ENCODE measurements around the gene BCL2L1.

The BCL2L1 gene

GRCh38 chr20:31731321-31731717 is 8.7 kb upstream of the BCL2L1 start:
- no peak for DNase-seq (ENCODE audit: low read depth, low spot score)

DNA sequence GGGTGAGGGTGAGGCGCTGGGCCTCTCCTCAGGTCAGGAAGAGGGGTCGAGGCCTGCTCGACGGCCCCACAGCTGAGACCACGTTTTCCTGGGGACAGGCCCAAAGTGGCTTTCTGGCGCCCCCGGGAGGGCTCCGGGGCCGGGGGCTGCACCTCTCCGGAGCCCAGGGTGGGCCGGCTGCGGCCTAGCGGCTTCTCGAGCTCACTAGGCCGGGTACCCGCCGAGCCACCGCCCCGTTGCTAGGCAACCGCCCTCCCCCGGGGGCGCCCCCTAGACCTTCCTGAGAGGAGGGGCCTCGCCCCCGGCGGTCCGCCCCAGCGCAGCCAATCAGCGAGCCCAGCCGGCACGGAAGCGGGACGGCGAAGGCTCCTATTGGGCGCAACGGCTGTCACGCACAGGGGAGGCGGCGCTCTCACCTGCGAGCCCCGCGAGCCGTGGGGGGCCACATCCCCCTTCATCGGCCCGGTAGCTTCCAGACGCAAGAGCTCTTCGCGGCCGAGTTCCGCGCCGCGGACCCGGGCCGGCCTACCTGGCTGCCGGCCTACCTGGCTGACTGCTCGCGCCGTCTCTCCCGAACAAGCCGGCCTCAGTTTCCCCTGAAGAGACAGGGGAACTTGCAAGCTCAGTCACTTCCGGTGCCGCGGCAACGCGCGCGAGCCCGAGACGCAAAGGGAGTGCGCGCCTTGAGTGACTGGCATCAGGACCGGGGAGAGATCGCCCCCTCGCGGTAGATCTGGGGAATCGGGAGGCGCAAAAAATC is 831 bp upstream of the BCL2L1 start:
- DNase-seq (ENCODE audit: low read depth, low spot score), result peak; percentile 99

- DNase-seq (ENCODE audit: low read depth, low spot score), result no peak
Measured at GRCh38 chr20:31723069-31723318, 326 bp upstream of the BCL2L1 start.

DNA sequence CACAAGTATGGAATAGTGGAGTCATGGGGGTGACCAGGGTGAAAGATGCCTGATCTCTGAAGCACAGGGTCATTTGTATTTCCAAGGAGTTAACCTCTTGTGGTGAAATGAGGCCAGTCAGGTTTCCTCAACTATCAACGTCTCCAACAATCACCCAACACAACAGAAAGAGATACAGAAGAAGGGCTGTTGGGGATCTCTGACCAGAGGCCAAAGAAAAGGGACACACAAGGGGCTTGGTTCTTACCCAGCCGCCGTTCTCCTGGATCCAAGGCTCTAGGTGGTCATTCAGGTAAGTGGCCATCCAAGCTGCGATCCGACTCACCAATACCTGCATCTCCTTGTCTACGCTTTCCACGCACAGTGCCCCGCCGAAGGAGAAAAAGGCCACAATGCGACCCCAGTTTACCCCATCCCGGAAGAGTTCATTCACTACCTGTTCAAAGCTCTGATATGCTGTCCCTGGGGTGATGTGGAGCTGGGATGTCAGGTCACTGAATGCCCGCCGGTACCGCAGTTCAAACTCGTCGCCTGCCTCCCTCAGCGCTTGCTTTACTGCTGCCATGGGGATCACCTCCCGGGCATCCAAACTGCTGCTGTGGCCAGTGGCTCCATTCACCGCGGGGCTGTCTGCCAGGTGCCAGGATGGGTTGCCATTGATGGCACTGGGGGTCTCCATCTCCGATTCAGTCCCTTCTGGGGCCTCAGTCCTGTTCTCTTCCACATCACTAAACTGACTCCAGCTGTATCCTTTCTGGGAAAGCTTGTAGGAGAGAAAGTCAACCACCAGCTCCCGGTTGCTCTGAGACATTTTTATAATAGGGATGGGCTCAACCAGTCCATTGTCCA is 1.0 kb downstream of the BCL2L1 start:
- DNase-seq (ENCODE audit: low read depth, low spot score), result peak; percentile 33

GRCh38 chr20:31720486-31721407 is 1.9 kb downstream of the BCL2L1 start:
- DNase-seq (ENCODE audit: low read depth, low spot score), result no peak

DNA sequence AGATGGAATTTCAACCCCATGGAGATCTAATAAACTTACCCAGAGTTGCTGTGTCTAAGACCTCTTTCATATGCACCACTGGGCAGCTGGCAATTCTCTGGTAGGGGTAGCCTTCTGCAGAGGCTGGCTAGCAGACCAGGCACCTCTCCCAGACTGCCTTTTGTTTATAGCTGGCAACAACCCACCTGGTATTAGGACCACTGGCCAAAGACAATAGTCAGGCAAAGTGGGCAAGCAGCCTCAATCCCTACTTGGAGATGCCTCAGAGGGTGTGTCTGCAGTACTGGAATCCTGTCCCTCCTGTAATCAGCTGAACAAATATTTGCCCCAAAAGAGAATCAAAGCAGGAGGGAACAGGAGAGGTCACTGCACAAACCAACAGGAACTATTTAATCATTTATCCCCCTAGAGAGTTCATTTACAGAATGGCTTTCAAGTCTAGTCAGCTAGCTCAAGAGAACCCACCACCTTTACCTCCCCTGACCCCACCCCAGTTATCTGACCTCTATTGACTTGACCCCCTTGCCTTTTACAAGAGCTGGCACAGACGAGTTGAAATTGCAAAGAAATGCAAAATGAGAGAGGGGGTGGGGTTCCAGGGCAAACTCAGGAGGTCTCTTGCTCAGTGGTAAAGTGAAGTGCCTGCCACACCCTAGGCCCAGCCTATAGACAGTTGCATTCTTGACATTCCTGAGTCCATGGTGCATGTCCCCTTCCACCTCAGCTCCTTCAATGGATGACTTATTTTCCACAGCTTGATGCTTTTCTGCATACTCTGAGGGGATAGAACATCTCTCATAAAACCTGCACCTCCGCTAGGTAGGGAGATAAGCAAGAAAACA is 2.8 kb downstream of the BCL2L1 start:
- peak; percentile 81 for DNase-seq (ENCODE audit: low read depth, low spot score)

- no peak for DNase-seq (ENCODE audit: low read depth, low spot score)
Measured at GRCh38 chr20:31718952-31719643, 3.6 kb downstream of the BCL2L1 start.

GRCh38 chr20:31717478-31718201 is 5.0 kb downstream of the BCL2L1 start:
- no peak for DNase-seq (ENCODE audit: low read depth, low spot score)

- no peak for DNase-seq (ENCODE audit: low read depth, low spot score)
Measured at GRCh38 chr20:31716818-31717477, 5.7 kb downstream of the BCL2L1 start.

DNA sequence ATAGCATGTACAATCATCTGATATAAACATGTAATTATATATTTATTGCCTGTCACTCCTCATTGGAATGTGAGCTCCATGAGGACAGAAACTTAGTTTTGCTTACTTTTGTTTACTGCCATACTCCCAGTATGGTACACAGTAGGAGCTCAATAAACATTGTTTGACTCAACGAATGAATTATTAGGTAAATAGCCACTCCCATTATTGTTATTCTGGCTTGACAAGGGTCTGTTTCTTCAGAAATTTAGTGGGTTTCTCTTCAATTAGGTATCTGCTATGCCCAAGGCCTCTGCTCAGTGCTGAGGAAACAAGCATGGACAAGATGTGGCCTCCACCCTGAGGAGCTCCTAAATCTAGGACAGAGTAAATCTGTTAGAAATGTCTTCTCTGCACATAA is 6.3 kb downstream of the BCL2L1 start:
- no peak for DNase-seq (ENCODE audit: low read depth, low spot score)

GRCh38 chr20:31715766-31716165 is 6.9 kb downstream of the BCL2L1 start:
- no peak for DNase-seq (ENCODE audit: low read depth, low spot score)

GRCh38 chr20:31713312-31714273 is 9.1 kb downstream of the BCL2L1 start:
- DNase-seq (ENCODE audit: low read depth, low spot score), result peak; percentile 87

DNA sequence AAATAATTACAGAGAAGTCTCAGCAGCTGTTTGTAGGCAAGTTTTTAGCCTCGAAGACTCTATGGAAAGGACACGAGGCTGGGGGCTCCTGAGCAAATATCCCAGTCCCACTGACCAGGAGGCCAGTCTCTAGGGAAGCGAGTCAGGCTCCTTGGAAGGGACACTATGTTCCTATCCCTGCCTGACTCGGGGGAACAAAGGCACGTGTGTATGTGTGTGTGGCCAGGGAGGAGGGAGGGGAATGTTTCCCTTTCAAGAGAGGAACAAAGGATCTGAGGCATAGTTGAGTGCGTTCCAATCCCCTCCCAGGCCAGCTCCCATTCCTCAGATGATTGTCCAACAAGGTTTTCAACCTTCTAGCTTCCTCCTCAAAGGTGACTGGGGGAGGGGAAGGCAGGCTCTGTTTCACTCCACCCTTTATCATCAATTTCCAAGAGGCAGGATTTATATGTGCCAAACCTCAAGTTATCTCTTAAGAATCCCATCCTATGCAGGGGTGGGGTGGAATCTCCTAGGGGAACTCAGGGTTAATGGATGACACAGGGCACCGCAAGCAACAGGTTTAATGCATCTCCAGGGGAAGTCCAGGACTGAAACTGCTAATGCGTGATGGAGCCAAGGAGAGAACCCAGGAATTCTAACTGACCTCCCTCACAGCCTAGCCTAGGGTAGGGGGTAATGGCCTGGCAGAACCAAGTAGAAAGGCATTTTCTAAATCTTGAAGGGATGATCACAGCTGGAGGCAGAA is 9.9 kb downstream of the BCL2L1 start:
- peak; percentile 96 for DNase-seq (ENCODE audit: low read depth, low spot score)

GRCh38 chr20:31712112-31712553 is 10.5 kb downstream of the BCL2L1 start:
- peak; percentile 56 for DNase-seq (ENCODE audit: low read depth, low spot score)

DNA sequence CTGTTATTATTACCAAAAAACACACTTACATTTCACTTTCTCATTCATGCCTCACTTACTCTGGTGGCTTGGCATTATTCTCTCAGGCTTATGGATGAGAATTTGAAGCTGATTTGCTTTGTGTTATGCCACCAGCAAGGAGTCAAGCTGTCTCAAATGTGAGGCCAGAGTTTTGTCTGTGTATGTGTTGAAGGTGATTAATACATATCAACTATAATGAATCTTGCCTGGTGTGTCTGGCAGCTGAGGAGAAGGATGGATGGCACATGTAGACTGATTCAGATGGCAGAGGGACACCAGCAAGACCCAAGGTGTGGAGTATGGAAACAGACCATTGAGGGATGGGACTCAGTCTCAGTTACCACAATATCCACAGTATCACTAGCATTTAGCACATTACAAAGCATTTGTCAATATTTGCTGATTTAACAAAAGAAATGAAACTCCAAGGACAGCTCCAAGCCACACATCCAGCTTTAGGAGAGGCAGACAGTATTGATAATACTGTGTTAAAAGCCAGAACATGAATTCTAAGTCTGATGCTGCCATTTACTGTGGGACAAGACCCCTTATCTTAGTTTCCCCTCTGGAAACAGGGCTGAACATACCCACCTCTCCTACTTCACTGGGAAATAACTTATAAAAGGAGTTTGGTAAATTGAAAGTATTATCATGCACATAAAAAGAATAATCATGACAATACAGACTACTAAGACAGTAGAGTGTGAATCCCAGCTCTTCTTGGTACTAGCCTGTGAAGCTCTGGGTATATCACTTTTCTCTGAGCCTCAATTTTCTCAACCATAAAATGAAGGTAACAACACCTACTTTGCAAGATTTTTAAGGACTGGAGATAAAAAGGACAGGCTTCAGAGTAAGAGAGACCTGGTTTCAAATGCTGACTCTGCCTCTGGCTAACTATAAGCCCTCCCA is 11.2 kb downstream of the BCL2L1 start:
- DNase-seq (ENCODE audit: low read depth, low spot score), result no peak

DNA sequence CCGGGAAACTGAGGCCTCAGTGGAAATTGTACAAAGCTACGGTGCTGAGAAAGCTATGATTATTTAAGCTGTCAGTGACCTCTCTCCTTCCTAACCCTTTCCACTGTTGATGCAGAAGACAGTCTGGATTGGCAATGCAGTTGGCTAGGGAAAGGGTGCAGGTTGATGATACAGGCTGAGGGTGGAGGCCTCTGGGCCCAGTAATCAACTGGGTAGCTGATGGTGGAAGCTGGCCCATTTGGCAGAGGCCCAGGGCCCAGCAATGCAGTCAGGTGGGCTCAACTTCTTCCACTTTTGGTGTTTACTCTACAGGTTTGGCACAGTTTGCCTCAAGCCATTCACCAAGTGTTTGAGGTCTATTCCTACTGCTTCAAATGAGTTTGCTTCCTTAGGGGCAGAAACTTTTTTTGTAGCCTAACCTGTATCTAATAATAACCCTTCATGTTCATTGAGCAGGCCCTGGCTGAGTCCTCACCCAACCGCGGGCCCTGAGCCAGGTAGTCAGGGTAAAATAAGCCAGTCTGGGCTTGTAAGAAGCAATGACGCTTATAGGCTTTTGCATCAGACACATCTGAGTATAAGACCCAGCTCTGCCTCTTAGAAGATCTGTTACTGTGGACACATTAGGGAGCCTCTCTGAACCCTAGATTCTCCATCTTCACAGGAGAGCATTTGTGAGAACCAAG is 12.1 kb downstream of the BCL2L1 start:
- peak; percentile 39 for DNase-seq (ENCODE audit: low read depth, low spot score)

Data from astrocyte of the hippocampus (primary cell).